Activated T-cell treated with anti-CD3 and anti-CD28 coated beads for 24 hours (primary cell): Measurements from ENCODE around the gene KRT85.

ENCODE experiments used
- DNase-seq: peaks from one replicate; pipeline ENCODE4 v3.0.0-alpha.2; 2020; ENCODE audit warnings: low read depth

Gene KRT85

GRCh38 chr12:52394836-52395405 lies 27.6 kb upstream of the KRT85 start:
- no peak for DNase-seq

- DNase-seq = no peak
These were observed 25.3 kb upstream of the KRT85 start for GRCh38 chr12:52392465-52393007.

GRCh38 chr12:52391618-52392002 lies 24.3 kb upstream of the KRT85 start:
- DNase-seq = no peak

GRCh38 chr12:52390739-52391617 lies 23.7 kb upstream of the KRT85 start:
- DNase-seq = no peak

GRCh38 chr12:52389313-52390207 lies 22.3 kb upstream of the KRT85 start:
- no peak for DNase-seq

GRCh38 chr12:52387859-52388258 lies 20.6 kb upstream of the KRT85 start:
- no peak for DNase-seq

- no peak for DNase-seq
These were observed 18.0 kb upstream of the KRT85 start, which contains the start of gene KRT84 for GRCh38 chr12:52385226-52385702. KRT84 (minus strand) TSS chr12:52385652; CDS start chr12:52385585, 67 bp downstream.

GRCh38 chr12:52383331-52383730 lies 16.1 kb upstream of the KRT85 start:
- no peak for DNase-seq

- no peak for DNase-seq
These were observed 15.6 kb upstream of the KRT85 start for GRCh38 chr12:52382854-52383253.

- DNase-seq = no peak
These were observed 13.9 kb upstream of the KRT85 start for GRCh38 chr12:52381206-52381605.

- no peak for DNase-seq
These were observed 13.0 kb upstream of the KRT85 start for GRCh38 chr12:52380271-52380694.

GRCh38 chr12:52379536-52379935 lies 12.3 kb upstream of the KRT85 start:
- no peak for DNase-seq

GRCh38 chr12:52378091-52378490 lies 10.8 kb upstream of the KRT85 start:
- no peak for DNase-seq

- DNase-seq = no peak
These were observed 10.0 kb upstream of the KRT85 start for GRCh38 chr12:52377266-52377665.

GRCh38 chr12:52372216-52373154 lies 5.2 kb upstream of the KRT85 start:
- peak; percentile 36 for DNase-seq

- DNase-seq = no peak
These were observed 4.4 kb upstream of the KRT85 start for GRCh38 chr12:52371716-52372115.

- no peak for DNase-seq
These were observed 3.8 kb upstream of the KRT85 start for GRCh38 chr12:52370926-52371608.

- no peak for DNase-seq
These were observed 2.5 kb upstream of the KRT85 start for GRCh38 chr12:52369809-52370208.

GRCh38 chr12:52369211-52369610 lies 1.9 kb upstream of the KRT85 start:
- DNase-seq = no peak

- DNase-seq = no peak
These were observed 1.2 kb upstream of the KRT85 start for GRCh38 chr12:52368508-52368907.
